Fibroblast of the conjunctiva (primary cell): ENCODE measurements around the gene FAM107B.
"Not testable (repeated sequence)": the region's sequence is repeated elsewhere in the genome, so short reads cannot be mapped to it uniquely, and the experiment has no call there.

ENCODE experiments used
- DNase-seq: peaks from one replicate; pipeline ENCODE4 v3.0.0-alpha.2; 2010; ENCODE audit warnings: low read depth

FAM107B gene

DNA sequence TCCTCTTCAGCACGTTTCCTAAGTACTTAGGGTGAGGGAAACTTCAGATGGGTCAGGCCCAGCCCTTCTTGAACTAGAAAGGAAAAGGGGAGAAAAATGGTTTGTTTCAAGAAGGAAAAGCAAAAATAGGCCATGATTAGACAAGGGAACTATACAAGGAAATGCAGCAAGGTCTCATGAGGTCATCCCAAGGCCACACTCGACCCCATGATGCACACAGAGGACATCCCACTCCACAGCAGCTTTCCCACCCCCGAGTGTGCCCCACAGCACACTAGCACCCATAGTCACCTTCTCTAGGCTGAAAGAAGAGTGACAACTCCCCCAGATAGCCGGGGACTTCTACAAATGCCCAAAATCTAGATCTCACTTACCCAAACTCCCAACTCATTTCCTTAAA is 173.4 kb downstream of the FAM107B start:
- no peak for DNase-seq

DNA sequence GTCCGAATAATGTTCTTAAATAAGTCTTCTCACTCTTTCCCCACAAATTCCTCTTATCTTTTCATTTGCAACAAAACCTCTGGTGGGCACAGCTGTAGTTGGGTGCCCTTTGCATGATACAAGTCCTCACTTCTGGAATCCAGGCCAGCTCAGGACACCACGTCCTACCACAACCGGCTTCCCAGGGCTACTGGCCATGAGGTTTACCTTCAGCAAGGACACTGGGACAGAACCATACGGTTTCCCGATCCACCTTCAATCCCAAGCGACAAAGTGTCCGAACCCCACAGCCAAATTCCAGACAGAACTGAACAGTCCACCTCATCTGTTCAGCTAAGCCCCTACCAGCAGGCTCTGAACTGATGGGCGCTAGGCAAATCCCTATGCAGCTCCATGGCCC is 174.6 kb downstream of the FAM107B start:
- no peak for DNase-seq

DNA sequence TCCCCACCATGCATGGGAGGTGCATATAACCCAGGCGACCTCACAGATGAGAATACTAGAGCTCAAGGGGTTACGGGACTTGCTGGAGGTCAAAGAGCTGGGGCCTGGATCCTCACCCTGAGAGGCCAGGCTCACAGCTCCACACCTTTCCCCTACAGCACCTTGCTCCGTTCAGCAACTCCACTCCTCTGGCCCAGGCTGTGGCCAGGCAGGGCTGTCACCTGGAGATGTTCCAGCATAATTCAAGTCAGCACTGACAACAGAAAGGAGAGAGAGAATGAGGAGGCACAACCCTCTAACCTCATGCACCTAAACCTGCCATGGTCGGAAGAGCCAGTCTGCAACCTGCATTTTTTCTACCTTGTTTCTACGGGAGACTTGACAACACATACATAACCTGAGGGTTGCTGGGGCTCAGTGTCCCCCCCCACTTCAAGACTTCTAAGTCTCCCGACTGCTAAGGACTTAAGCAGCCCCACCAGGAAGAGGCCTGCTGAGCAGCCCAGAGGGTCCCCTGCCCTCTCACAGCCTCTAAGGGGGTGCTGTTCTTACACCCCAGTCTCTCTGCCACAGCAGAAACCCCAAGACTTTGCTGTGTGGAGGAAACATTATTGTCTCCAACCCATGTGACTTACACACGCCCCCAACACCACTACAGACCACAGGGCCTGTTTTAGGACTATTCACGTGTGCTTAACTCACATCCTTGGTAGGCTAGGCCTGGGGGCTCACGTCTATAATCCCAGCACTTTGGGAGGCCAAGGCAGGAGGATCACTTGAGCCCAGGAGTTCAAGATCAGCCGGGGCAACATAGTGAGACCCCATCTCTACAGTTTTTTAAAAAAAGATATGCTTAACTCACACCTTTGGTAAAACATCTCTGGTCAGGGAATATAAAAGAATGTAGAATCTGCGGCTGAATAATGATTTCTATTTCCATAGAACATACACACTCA is 175.6 kb downstream of the FAM107B start:
- no peak for DNase-seq

DNA sequence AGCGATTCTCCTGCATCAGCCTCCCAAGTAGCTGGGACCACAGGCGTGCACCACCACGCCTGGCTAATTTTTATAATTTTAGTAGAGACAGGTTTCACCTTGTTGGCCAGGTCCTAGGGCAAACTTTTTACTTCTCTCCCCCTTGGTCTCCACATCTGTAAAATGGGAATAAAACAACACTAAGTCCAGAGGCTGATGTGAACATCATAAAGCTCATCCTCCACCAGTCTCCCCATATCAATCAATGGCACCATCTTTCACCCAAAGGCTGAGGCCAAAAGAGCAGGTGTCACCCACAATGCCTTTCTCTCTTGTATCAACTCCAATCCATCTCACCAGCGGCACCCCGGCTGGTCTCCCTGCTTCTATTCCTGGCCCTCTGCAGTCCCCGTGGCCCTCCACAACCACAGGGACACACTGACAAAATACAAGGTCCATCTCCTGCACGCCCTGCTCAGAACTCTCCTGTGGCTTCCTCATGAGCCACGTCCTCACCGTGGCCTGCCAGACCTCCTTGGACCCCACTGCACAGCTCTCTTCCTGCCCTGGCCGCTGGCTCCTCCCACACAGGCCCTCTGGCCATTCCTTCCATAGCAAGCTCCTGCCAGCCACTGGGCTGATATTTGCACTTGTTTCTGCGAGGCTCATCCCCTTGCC is 179.0 kb downstream of the FAM107B start:
- DNase-seq = no peak

DNA sequence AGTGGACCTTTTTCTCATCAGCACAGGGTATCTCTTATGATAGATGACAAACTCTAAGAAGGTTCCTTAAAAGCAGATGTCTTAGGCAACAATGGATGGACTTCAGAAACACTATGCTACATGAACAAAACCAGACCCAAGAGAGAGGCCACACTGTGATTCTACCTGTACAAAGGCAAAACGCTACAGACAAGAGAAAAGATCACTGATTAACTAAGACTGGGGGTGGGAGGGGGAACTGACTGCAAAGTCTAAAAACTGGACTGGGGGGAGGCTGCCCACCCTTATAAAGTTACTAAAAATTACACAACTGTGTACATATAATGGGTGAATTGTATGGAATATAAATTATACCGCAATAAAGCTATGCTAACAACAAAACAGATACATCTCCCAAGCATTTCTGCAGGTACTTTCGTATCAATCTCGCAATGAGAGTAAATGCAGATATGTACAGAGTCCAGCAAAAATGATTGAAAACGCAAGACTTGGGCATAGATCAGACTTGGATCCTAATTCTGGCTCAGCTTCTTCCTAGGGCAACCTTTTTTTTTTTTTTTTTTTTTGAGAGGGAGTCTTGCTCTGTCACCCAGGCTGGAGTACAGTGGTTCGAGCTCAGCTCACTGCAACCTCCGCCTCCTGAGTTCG is 179.7 kb downstream of the FAM107B start:
- DNase-seq = no peak

DNA sequence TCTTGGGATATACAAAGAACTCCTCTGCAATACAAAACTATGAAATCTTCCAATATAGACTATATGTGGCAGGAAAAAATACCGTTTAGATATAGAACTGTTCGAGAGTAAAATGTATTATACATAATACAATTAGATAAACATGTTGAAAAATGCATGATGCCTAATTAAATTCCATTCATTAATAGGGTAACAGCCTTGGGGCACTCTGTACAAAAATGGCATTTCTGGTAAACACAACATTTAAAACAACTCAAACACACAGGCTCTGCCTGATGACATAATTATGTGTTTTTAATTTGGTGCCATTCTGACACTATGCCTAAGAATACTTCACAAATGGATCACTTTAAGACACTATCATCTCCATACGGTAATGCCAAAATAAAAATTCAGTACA is 180.9 kb downstream of the FAM107B start:
- DNase-seq = no peak

DNA sequence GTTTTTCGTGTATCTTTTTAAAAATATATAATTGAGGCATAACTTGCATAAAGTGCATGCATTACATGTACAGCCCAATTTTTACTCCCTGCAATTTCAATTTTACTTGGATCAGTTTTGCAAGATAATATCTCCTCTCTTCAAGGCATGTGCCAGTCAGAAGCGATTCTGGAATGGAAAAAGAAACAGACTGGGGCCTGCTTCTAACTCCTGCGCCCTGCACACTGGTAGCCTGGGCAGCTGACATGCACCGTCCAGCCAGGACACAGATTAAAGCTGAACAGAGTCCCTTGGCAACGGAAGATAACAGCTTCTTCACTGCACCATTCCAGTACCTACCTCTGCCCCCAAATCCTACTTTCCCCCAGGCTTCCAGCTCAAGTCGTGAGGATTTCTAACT is 182.1 kb downstream of the FAM107B start:
- no peak for DNase-seq

DNA sequence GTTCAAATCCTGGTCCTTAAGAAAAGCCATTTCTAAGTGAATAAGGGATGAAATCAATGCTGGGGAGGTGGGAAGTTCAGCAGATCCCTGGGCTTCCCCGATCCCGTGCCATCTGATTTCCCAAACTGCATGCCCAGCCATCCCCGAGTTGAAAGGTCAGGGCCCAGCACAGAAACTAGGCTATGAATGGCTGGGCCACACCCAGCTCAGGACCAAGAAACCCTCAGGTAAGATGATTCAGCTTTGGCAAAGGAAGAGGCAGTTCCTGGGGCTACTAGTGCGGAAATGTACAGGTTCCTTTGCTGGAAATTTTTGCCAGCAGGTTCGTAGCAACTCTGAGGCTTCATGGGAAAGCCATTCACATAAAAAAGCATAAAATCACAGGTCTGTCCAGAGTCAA is 182.7 kb downstream of the FAM107B start:
- DNase-seq = no peak

DNA sequence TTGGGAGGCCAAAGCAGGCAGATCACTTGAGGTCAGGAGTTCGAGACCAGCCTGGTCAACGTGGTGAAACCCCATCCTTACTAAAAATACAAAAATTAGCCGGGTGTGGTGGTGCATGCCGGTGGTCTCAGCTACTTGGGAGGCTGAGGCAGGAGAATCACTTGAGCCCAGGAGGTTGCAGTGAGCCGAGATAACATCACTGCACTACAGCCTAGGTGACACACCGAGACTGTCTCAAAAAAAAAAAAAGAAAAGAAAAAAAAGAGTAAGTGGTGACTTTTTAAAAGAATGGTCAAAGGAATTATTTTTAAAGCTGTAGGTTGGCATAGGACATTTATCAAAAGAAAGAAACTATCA is 185.8 kb downstream of the FAM107B start:
- DNase-seq = not testable (repeated sequence)

DNA sequence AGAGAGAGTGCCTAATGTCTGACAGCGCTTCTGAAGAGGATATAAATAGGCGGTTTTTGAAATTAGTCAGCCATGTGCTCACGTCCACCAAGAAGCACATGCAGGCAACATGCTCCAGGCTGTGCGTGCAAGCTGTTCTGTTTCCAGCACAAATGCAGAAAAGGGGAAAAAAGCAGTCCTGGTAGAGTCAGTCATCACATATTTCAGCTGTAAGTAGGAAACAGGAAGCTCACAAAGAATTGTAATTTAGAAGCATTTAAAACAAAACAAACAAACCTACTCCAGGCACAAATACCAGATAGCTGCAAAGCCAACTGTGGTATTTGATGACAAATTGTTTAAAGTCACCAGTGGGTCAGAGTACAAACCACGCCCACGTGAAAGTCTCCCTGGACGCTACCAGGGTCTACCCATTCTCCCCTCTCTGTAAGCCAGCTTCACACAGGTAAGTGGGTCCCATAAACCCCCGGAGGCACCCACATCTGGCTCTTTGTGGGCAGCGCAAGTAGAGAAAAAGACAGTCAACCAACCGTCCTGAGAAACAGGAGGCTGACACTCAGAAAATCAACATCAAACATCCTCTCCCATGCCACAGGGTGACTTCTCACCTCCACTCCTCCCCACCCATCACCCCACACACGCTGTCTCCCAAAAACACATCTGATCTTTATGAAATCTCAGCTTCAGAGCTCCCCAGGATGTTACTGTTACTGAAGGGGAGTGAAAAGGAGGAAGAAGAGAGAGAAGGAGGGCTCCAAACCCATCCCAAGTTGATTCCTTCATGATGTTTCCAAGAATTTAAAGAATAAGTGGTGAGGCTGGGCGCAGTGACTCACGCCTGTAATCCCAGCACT is 186.4 kb downstream of the FAM107B start:
- peak; percentile 72 for DNase-seq

DNA sequence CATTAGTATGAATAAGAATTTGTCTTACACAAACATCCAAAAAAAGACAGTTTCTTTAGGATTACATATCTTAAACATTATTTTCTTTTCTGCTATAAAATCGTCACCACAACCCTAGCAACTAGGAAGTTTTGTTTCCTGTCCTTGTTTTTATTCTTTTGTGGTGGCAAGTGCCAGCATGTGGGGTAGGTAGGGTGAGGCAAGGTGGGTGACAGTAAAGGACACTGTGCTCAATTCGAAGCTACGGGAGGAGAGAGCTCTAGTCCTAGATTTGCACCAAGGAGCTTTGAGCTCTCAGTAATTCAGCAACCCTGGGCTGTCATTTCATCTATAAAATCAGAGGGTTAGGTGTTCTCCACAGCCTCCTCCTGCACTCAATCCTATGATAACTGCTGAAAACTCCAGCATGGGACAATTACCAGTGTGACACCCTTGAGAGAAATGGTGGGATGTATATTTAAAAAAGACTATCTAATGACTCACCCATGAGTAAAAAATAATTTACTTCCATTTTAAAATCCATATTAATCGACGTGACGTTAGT is 187.1 kb downstream of the FAM107B start:
- DNase-seq = no peak

DNA sequence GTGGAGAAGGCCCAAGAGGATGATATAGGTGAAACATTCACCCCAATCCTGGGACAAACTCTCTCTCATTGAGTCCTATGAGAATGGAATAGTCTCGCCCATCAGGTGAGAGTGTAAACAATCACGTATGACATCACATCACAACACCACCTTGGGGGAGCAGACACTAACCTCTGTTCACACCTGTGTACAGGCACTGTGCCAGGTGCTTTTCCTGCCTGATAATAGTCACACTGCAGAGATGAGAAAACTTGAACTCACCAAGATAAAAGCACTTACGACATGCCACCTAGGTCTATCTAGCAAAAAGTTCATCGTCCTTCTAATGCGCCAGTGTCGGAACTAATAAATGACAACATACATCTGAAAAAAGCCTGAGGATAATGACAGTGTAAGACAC is 187.8 kb downstream of the FAM107B start:
- DNase-seq = no peak

DNA sequence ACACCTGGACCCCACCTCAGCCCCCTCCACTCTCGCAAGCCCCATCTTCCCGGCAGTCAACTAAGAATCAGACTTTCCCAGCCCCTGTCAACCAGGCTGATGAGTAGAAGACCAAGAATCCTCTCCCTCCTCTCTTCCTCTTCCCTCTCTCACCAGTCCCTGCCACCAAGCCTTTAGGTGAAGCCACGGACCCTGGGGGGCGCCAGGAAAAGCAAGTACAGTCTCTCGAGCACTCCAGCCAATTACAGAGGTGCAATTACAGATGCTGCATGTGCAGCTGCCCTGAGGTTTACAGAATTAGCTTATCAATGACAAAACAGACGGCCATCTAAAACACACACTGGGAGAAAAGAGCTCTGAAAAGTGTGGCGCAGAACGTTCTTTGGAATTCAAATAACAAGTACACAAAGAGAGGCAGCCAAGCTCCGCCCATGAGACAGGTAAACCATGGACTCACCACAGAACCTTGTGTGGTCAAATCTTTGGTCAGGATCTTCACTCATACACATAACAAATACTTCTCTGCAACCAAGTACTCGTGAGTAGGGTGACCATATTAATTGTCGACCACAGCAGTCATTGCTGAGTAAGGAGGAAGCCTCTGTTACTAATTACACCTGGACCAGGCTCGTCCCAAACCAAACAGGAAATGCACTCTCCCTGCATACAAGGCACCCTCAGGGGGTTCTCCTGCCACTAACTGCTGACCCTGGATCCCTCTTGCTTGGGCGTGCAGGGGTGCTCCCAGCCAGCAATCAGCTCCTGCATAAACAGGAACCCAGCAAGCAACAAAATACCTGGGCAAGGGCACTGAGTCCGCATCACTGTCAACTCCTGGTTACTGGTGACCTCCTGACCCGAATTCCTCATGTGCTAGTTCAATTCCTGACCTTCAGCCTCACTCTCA is 189.2 kb downstream of the FAM107B start:
- DNase-seq = no peak

DNA sequence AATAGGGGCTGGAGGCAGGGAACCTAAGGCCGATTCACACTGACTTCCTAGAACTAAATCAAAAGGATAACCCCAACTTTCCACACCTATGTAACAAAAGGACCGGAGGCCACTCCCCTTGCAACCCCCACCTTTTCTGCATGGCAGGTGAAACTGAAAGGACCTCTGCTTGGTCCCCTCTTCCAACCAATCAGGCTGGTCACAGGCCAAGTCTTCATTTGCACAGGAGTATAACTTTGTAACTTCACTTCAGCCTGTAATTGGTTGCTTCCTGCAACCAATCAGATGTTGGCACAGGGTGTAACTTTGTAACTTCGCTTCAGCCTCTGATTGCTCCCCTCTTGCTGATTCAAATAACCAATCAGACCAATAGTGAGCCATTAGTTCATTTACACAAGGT is 190.0 kb downstream of the FAM107B start:
- no peak for DNase-seq

DNA sequence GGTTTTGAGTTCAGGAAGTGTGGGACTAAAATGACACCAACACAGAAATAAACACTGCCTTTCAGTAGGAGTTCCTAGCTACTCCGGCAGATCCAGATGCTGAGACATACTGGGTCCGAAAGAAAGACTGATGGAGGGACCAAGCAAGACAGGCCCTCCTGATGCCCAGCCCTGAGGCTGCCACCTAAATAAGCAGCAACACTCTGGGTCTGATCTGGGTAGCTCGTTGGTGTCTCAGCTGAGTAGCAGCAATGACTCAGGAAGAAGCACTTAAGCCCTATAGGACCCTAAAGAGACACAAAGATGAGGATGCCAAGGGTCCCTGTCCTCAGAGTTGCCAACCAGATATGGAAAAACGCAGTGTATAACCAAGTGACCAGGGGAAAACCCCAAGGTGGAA is 190.7 kb downstream of the FAM107B start:
- no peak for DNase-seq

DNA sequence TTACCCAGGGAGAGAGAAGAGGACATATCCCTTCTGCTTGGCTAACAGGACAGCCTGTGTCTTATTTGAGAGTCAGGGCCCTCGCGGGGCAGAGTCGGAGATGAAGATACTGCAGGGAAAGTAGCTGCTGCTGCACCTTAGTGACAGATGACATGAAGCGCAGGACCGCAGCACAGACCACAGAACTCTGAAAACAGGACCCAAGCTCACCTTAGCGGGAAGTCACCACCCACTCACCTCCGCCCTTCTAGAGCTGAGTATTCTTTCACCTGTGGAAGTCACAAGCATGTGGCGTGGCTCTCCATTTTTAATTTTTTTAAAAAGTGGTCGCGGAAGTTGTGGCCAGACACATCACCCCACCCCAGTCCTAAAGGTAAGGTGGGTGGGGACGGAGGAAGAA is 191.4 kb downstream of the FAM107B start:
- no peak for DNase-seq

DNA sequence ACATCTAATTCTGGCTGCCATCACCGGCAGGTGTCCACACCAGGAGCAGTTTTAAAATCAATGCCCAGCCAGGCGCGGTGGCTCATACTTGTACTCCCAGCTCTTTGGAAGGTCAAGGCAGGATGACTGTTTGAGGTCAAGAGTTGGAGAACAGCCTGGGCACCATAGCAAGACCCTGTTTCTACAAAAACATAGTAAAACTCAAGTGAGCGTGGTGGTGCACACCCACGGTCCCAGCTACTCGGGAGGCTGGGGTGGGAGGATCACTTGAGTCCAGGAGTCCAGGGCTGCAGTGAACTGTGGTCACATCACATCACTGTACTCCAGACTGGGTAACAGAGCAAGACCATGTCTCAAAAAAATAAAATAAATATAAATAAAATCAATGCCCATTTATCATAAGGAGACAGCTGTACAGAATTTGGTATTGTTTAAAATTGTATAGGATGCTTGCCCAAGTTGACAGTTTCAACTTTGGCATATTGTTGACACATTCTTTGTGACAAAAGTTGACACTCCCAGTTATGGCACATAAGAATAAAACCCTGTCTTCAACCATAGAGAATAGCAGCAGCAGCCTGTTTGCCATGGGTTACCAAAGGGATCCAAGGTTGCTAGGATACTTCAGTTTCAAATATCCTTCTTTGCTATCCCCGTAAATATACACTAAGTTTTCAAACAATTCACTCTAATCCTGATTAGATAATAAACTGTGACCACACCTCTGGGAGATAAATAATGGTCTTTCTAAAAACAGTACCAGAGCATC is 193.0 kb downstream of the FAM107B start:
- DNase-seq = no peak

DNA sequence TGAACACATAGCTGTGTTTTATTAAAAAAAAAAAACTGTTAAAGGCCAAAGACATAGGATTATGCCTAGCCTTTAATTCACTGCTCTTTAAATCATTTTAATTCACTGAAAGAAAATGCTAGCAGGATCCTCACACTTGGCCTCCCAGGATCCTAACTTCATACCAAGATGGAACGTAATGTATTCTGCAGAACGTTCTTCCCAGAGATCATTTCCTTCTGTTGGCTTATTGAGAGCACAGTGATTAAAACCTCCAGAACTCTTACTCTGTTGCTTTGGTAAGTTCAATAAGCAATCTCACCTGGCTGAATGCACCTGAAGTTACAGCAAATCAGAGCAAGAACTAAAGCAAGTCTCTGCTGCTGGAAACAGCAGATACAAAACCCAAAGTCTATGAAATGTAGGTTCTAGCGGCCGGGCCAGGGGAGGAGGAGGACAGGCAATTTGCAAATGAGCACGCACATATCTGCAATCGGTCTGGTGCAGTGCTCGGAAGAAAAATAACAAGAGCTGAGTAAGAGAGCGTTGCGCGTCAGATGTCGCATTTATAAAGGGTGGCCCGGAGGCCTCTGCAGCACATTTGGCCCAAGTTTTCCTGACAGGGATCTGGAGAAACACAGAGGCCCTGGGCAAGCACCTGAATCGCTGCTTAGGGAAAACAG is 193.9 kb downstream of the FAM107B start:
- DNase-seq = no peak

DNA sequence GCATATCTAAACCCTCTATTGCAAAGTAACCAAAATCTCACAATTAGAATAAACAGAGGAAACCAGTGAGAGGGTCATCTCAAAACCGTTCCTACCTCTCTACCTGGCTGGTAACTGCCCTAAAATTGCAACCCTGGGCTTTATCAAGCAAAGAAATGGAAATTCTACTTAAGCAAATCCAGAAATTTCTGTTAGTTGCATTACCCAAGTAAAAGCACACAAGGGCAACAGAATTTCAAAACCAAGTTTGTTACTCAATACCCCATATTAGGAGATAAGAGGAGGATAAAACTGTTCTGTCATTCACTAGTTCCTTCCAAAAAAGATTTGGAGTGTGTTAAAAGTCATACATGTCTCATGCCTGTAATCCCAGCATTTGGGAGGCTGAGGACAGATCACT is 195.3 kb downstream of the FAM107B start:
- DNase-seq = no peak
